GM23338 (cell line): ENCODE measurements around the gene RHOXF2. TPM values are rescaled to one million over a fixed set of nuclear protein-coding genes. Genes with fewer than 3 reads are reported as not detected.
A peak's percentile ranks its signal among the peaks of the same experiment; 100 is the strongest.

Source experiments
- ATAC-seq: fragments of 200-7000 bp; cut with Tn5 transposase; 3 replicates; pipeline ENCODE4 v1.9.1; 2020
- DNase-seq: peaks from one replicate; pipeline ENCODE4 v3.0.0-alpha.2; 2015; ENCODE audit warnings: low spot score
- H2AFZ ChIP-seq: fragments of 200-600 bp; sonication (generic); 2 replicates; pipeline ENCODE4 v1.8.0; 2016; ENCODE audit warnings: antibody characterized with exemption, mild to moderate bottlenecking, moderate library complexity
- H3F3A ChIP-seq: fragments of 200-600 bp; sonication (generic); replicated peaks from 2 replicates; pipeline ENCODE4 v1.8.0; 2017; ENCODE audit warnings: antibody characterized with exemption, mixed run types, low read depth
- H3K27ac ChIP-seq: fragments of 200-600 bp; sonication (generic); 2 replicates; pipeline ENCODE4 v1.6.1; 2016; ENCODE audit warnings: low read depth
- H3K27me3 ChIP-seq: fragments of 200-600 bp; sonication (generic); 2 replicates; pipeline ENCODE4 v1.8.0; 2016; ENCODE audit warnings: mild to moderate bottlenecking, mixed run types, moderate library complexity; ENCODE audit not compliant: insufficient read depth
- H3K36me3 ChIP-seq: fragments of 200-600 bp; sonication (generic); 2 replicates; pipeline ENCODE4 v1.8.0; 2016; ENCODE audit warnings: mild to moderate bottlenecking; ENCODE audit not compliant: insufficient read depth
- H3K4me1 ChIP-seq: fragments of 200-600 bp; sonication (generic); 2 replicates; pipeline ENCODE4 v1.8.0; 2016; ENCODE audit warnings: mild to moderate bottlenecking, moderate library complexity; ENCODE audit not compliant: insufficient read depth
- H3K4me2 ChIP-seq: fragments of 200-600 bp; sonication (generic); 2 replicates; pipeline ENCODE4 v1.7.1; 2017; ENCODE audit warnings: mixed run types
- H3K4me3 ChIP-seq: fragments of 200-600 bp; sonication (generic); 2 replicates; pipeline ENCODE4 v1.6.1; 2016; ENCODE audit warnings: mixed run types
- H3K79me2 ChIP-seq: fragments of 200-600 bp; sonication (generic); replicated peaks from 2 replicates; pipeline ENCODE4 v1.8.0; 2017; ENCODE audit warnings: mild to moderate bottlenecking; ENCODE audit not compliant: insufficient read depth
- H3K9me2 ChIP-seq: fragments of 200-600 bp; sonication (generic); 2 replicates; pipeline ENCODE4 v1.8.0; 2017; ENCODE audit not compliant: insufficient read depth
- H4K20me1 ChIP-seq: fragments of 200-600 bp; sonication (generic); replicated peaks from 2 replicates; pipeline ENCODE4 v1.8.0; 2017; ENCODE audit warnings: mild to moderate bottlenecking; ENCODE audit not compliant: insufficient read depth
- H3K27ac Mint-ChIP-seq: 2 replicates; pipeline ENCODE4 v1.8.0; 2020; ENCODE audit warnings: inconsistent platforms, mild to moderate bottlenecking, moderate library complexity, mixed read lengths
- H3K27me3 Mint-ChIP-seq: 3 replicates; pipeline ENCODE4 v1.8.0; 2022; ENCODE audit warnings: low read depth, mild to moderate bottlenecking, moderate library complexity, mixed read lengths, inconsistent platforms; ENCODE audit not compliant: insufficient read depth, poor library complexity
- H3K36me3 Mint-ChIP-seq: 3 replicates; pipeline ENCODE4 v1.8.0; 2021; ENCODE audit warnings: low read depth, mild to moderate bottlenecking, inconsistent platforms, moderate library complexity, mixed read lengths
- H3K4me1 Mint-ChIP-seq: 3 replicates; pipeline ENCODE4 v1.8.0; 2020; ENCODE audit warnings: mild to moderate bottlenecking, inconsistent platforms, mixed read lengths
- H3K4me3 Mint-ChIP-seq: 3 replicates; pipeline ENCODE4 v1.8.0; 2021; ENCODE audit warnings: moderate library complexity, mild to moderate bottlenecking, inconsistent platforms, mixed read lengths
- H3K9me3 Mint-ChIP-seq: 3 replicates; pipeline ENCODE4 v1.8.0; 2020; ENCODE audit warnings: moderate library complexity, mild to moderate bottlenecking, inconsistent platforms, mixed read lengths
- CREB1 ChIP-seq: fragments of 250-450 bp; sonication (Bioruptor Pico); IDR thresholded peaks from 2 replicates; pipeline ENCODE4 v1.5.0; 2020; ENCODE audit warnings: low read depth, mild to moderate bottlenecking, moderate library complexity
- CTCF ChIP-seq, 2 experiments: fragments of 200-600 bp in 1 of 2; sonication (generic) in 1 of 2; conservative IDR thresholded peaks; 2 replicates each; pipeline versions ENCODE4 v1.5.1 to v1.6.1; 2016 to 2017; ENCODE audit warnings: antibody characterized with exemption in 2 of 2, low read depth in 2 of 2, mild to moderate bottlenecking in 2 of 2, moderate library complexity in 1 of 2
- ETS1 ChIP-seq: IDR thresholded peaks from 2 replicates; pipeline ENCODE4 v1.6.1; 2016; ENCODE audit warnings: antibody characterized with exemption
- EZH2 ChIP-seq: fragments of 200-600 bp; sonication (generic); IDR thresholded peaks from one replicate; pipeline ENCODE4 v1.8.0; 2017; ENCODE audit warnings: antibody characterized with exemption, mild to moderate bottlenecking, low read depth; ENCODE audit not compliant: unreplicated experiment
- EZH2phosphoT487 ChIP-seq: fragments of 200-600 bp; sonication (generic); IDR thresholded peaks from one replicate; pipeline ENCODE4 v1.8.1; 2018; ENCODE audit warnings: antibody characterized with exemption; ENCODE audit not compliant: unreplicated experiment
- JUNB ChIP-seq: IDR thresholded peaks from one replicate; pipeline ENCODE4 v1.6.1; 2016; ENCODE audit warnings: antibody characterized with exemption; ENCODE audit not compliant: unreplicated experiment
- POLR2AphosphoS5 ChIP-seq: IDR thresholded peaks from 2 replicates; pipeline ENCODE4 v1.6.1; 2016; ENCODE audit warnings: antibody characterized with exemption, low read depth
- STAT1 ChIP-seq: IDR thresholded peaks from one replicate; pipeline ENCODE4 v1.6.1; 2016; ENCODE audit warnings: antibody characterized with exemption; ENCODE audit not compliant: unreplicated experiment
- ZNF331 ChIP-seq: fragments of 250-450 bp; sonication (Bioruptor Pico); IDR thresholded peaks from 2 replicates; pipeline ENCODE4 v1.5.0; 2020; ENCODE audit warnings: low read depth, mild to moderate bottlenecking, moderate library complexity
- ZNF462 ChIP-seq: fragments of 250-450 bp; sonication (Bioruptor Pico); IDR thresholded peaks from 2 replicates; pipeline ENCODE4 v1.5.0; 2020; ENCODE audit warnings: mild to moderate bottlenecking, moderate library complexity
- polyA plus RNA-seq: library from polyadenylated mRNA; unstranded; fragments of >200 nt; fragmentation: Nextera tagmentation; extraction: Ambion mirVana; gene quantifications from 2 replicates; pipeline ENCODE4 v1.2.1, GENCODE V29; 2016
- total RNA-seq: library from RNA; depleted of rRNA; stranded (reverse); fragments of >200 nt; shearing (Covaris generic); gene quantifications from 2 replicates; pipeline ENCODE4 v1.2.3, GENCODE V29; 2014

RHOXF2 gene
- total and polyA plus RNA-seq, 2 experiments from 2014 or later: 0.27 TPM; not detected in 1

GRCh38 chrX:120140293-120140981, 18.0 kb upstream of the RHOXF2 start:
- 0 out of 2 replicates have a peak, but pooled peaks have one; percentile 16 for TF ChIP-seq CREB1 (CRISPR knock-in tag)
- no peak for TF ChIP-seq STAT1
- peak overlapping the region; percentile 61 for H3K4me3 Mint-ChIP-seq
- Histone ChIP-seq H3K36me3 (no peaks in the 10 kb centered on the region), H4K20me1 (no peaks in the 10 kb centered on the region), H3K4me1 (peaks cover 40% of the 10 kb centered on the region; the same call in 1 of the 2 replicates), H3K27me3 (no peaks in the 10 kb centered on the region), H2AFZ (no peak overlapping the region), H3K9me2 (no peaks in the 10 kb centered on the region), H3F3A (no peaks in the 10 kb centered on the region), H3K4me2 (peak overlapping the region; percentile 66; the same call in 1 of the 2 replicates), H3K27ac (peak overlapping the region; percentile 35; the same call in 1 of the 2 replicates), H3K79me2 (no peaks in the 10 kb centered on the region), H3K4me3 (peak overlapping the region; percentile 38; the same call in 1 of the 2 replicates)
- DNase-seq: peak; percentile 82
- H3K27me3 Mint-ChIP-seq: peaks cover 2% of the 10 kb centered on the region
- peak overlapping the region; percentile 84 for H3K27ac Mint-ChIP-seq
- peaks cover 17% of the 10 kb centered on the region; the same call in 2 of the 3 replicates for H3K36me3 Mint-ChIP-seq
- peaks cover 37% of the 10 kb centered on the region for H3K4me1 Mint-ChIP-seq
- H3K9me3 Mint-ChIP-seq: peaks cover 16% of the 10 kb centered on the region; the same call in 2 of the 3 replicates
- ATAC-seq: peak; percentile 80

- peaks cover 53% of the 10 kb centered on the region for H3K9me3 Mint-ChIP-seq
- Histone ChIP-seq H3K9me2 (no peaks in the 10 kb centered on the region), H3K4me2 (peak overlapping the region; percentile 56), H3K4me1 (peaks cover 36% of the 10 kb centered on the region; the same call in 1 of the 2 replicates), H3K27me3 (no peaks in the 10 kb centered on the region), H3K4me3 (peak overlapping the region; percentile 41), H3F3A (no peaks in the 10 kb centered on the region), H3K36me3 (no peaks in the 10 kb centered on the region), H3K79me2 (no peaks in the 10 kb centered on the region), H2AFZ (no peak overlapping the region), H4K20me1 (no peaks in the 10 kb centered on the region), H3K27ac (no peak overlapping the region; the same call in 1 of the 2 replicates)
- H3K27me3 Mint-ChIP-seq: peaks cover 2% of the 10 kb centered on the region
- H3K4me1 Mint-ChIP-seq: peaks cover 25% of the 10 kb centered on the region
- peak overlapping the region; percentile 74 for H3K4me3 Mint-ChIP-seq
- peak; percentile 84 for ATAC-seq
- peak overlapping the region; percentile 93 for H3K27ac Mint-ChIP-seq
- peaks cover 49% of the 10 kb centered on the region for H3K36me3 Mint-ChIP-seq
- DNase-seq: peak; percentile 66
- TF ChIP-seq ZNF331 (no peak), EZH2 (no peak), ZNF462 (CRISPR knock-in tag) (no peak), ETS1 (no peak), JUNB (no peak), POLR2AphosphoS5 (no peak), STAT1 (no peak), EZH2phosphoT487 (no peak), CTCF (conservative IDR thresholded peaks at IDR 0.05; ENCODE audit: low read depth in 2 of 2) (no peak), CREB1 (CRISPR knock-in tag) (no peak)
Measured at GRCh38 chrX:120144178-120144844, 14.1 kb upstream of the RHOXF2 start.
